Measurements from ENCODE around the gene DNMT1.

DNMT1 gene

DNA sequence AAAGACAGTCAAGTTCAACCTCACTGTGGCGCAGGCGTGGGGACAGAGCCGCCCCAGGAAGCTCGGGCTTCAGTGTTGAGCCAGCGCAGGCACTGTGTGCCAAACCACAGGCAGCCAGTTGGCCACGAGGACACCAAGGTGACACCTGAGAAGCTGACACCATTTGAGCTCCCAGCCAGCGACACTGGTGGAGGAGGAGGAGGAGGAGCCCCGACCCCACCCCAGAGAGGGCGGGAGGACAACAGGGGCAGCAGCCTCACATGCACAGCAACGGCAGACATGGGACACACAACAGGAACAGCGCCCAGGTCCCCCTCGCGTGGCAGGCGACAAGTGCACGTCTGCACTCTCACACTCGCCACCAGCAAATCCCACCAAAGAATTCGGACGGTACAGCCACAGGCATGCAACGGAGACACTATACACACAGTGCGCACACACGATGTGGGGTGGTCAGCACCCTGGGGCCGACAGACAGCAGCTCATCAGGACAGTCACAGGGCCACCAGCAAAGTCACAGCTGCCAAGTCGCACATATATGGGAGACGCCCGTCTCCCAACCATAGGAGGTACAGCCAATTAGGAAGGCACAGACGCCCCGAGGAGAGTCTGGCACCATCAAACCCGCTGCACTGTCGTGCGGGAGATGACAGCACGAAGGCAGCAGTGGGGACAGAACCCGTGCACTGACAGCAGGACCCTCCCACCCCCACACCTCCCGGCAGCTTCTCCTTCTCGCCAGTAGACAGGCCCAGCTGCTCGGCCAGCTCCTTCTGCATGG lies 78.5 kb downstream of the DNMT1 start:
- ChIA-PET CTCF (interaction anchor here (1.1 to 11.7 kb wide), 5 partner anchors 16 to 185 kb away, joined by 3 to 163 read pairs (median 5); partner anchors contain the start of gene ANGPTL6), POLR2A (interaction anchor here (0.9 to 2.3 kb wide), 3 partner anchors 9 to 155 kb away, joined by 3 to 22 read pairs (median 3); partner anchors contain the start of gene PPAN)
- no peak for DNase-seq (ENCODE audit: extremely low spot score)
- TF ChIP-seq, protein P1, sequence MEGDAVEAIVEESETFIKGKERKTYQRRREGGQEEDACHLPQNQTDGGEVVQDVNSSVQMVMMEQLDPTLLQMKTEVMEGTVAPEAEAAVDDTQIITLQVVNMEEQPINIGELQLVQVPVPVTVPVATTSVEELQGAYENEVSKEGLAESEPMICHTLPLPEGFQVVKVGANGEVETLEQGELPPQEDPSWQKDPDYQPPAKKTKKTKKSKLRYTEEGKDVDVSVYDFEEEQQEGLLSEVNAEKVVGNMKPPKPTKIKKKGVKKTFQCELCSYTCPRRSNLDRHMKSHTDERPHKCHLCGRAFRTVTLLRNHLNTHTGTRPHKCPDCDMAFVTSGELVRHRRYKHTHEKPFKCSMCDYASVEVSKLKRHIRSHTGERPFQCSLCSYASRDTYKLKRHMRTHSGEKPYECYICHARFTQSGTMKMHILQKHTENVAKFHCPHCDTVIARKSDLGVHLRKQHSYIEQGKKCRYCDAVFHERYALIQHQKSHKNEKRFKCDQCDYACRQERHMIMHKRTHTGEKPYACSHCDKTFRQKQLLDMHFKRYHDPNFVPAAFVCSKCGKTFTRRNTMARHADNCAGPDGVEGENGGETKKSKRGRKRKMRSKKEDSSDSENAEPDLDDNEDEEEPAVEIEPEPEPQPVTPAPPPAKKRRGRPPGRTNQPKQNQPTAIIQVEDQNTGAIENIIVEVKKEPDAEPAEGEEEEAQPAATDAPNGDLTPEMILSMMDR (IDR thresholded peaks at IDR 0.05; ENCODE audit: control extremely low read depth, extremely low read depth, low read depth, missing control alignments) = no peak

DNA sequence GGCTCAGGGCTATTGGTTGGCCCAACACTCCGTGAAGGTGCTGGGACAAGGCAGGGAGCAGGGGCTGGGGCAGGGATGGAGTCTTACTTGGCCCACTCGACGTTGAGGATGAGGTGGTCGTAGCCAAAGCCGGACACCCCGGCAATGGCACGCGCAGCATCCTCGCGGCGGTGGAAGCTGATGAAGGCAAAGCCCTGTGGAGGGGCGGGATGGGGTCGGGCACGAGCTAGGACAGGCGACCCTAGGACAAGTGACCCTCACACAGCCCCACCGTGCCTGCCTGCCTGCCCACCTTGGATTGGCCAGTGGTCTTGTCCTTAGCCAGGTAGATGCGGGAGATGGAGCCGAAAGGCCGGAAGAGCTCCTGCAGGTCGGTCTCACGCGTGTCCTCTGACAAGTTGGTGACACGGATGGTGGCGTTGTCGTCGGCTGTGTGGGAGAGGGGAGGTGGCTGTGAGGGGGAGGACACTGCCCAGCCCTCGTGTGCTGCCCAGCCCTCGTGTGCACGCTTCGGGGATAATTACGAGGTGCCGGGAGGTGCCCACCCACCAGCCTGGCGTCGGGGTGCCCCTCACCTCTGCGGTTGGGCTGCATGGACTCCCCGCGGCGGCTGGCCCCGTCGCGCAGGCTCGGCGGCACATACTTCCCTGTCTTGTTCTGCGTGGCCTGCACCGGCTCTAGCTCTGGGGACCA lies 79.2 kb downstream of the DNMT1 start:
- DNase-seq (ENCODE audit: extremely low spot score) = no peak
- TF ChIP-seq, protein P1 (IDR thresholded peaks at IDR 0.05; ENCODE audit: control extremely low read depth, extremely low read depth, low read depth, missing control alignments) = no peak
- CTCF ChIA-PET = interaction anchor here (1.1 to 11.7 kb wide), 4 partner anchors 15 to 185 kb away, joined by 3 to 163 read pairs (median 6); partner anchors contain the start of gene ANGPTL6
- POLR2A ChIA-PET = interaction anchor here (0.9 to 2.3 kb wide), 4 partner anchors 8 to 156 kb away, joined by 3 to 22 read pairs (median 6); partner anchors contain the start of gene PPAN

DNA sequence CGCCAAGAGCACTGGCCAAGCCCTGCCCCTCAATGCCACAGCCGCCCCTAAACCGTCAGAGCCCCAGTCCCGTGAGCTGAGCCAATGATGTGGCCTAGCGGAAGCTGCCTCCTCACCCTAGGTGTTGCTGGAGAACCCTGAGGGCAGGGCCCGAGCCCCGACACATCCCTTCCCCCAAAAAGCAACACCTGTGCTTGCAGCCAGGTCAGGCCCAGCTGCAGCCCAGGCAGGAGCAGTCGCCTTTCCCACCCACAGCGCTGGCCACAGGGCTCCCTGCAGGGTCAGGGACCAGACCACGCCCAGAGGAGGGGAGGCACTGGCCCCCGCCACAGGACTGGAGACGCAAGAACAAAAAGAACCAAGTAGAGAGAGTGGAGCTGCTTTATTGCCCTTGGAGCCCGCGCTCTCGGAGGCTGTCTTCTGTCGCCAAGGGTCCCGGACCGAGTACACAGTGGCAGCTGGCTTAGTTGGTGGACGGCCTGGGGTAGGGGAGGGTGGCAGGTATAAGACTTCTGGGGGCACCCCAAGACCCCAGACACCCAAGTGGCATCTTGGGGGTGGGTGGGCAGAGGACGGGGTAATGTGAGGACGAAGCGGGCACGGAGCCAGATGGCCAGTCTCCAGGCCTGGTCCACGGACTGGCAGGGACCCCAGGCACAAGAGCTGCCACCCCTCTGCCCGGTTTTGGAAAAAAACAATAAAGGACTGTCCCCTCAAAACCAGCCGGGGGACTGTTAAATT lies 79.9 kb downstream of the DNMT1 start:
- POLR2A ChIA-PET = interaction anchor here (0.6 to 1.9 kb wide), 3 partner anchors 9 to 314 kb away, joined by 5 to 10 read pairs (median 8); partner anchors contain the start of gene PPAN
- TF ChIP-seq, protein P1 (IDR thresholded peaks at IDR 0.05; ENCODE audit: control extremely low read depth, extremely low read depth, low read depth, missing control alignments) = no peak
- CTCF ChIA-PET = interaction anchor here (1.1 to 11.7 kb wide), 5 partner anchors 15 to 184 kb away, joined by 3 to 163 read pairs (median 8); partner anchors contain the start of gene ANGPTL6
- no peak for DNase-seq (ENCODE audit: extremely low spot score)

DNA sequence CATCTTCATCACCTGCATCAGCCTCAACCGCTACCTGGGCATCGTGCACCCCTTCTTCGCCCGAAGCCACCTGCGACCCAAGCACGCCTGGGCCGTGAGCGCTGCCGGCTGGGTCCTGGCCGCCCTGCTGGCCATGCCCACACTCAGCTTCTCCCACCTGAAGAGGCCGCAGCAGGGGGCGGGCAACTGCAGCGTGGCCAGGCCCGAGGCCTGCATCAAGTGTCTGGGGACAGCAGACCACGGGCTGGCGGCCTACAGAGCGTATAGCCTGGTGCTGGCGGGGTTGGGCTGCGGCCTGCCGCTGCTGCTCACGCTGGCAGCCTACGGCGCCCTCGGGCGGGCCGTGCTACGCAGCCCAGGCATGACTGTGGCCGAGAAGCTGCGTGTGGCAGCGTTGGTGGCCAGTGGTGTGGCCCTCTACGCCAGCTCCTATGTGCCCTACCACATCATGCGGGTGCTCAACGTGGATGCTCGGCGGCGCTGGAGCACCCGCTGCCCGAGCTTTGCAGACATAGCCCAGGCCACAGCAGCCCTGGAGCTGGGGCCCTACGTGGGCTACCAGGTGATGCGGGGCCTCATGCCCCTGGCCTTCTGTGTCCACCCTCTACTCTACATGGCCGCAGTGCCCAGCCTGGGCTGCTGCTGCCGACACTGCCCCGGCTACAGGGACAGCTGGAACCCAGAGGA lies 80.6 kb downstream of the DNMT1 start:
- CTCF ChIA-PET = interaction anchor here (1.0 to 11.7 kb wide), 11 partner anchors 14 to 183 kb away, joined by 3 to 163 read pairs (median 6); partner anchors contain the start of gene ANGPTL6
- POLR2A ChIA-PET = interaction anchor here (0.6 to 1.9 kb wide), 6 partner anchors 8 to 314 kb away, joined by 3 to 10 read pairs (median 5); partner anchors contain the start of gene PPAN
- no peak for DNase-seq (ENCODE audit: extremely low spot score)
- TF ChIP-seq, protein P1 (IDR thresholded peaks at IDR 0.05; ENCODE audit: control extremely low read depth, extremely low read depth, low read depth, missing control alignments) = no peak

DNA sequence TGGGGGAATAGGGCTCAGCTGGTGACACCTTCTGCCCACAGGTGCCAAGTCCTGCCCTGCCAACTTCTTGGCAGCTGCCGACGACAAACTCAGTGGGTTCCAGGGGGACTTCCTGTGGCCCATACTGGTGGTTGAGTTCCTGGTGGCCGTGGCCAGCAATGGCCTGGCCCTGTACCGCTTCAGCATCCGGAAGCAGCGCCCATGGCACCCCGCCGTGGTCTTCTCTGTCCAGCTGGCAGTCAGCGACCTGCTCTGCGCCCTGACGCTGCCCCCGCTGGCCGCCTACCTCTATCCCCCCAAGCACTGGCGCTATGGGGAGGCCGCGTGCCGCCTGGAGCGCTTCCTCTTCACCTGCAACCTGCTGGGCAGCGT lies 81.2 kb downstream of the DNMT1 start:
- CTCF ChIA-PET = interaction anchor here (0.5 to 11.7 kb wide), 16 partner anchors 9 to 185 kb away, joined by 3 to 163 read pairs (median 5); partner anchors contain the start of gene ANGPTL6
- POLR2A ChIA-PET = interaction anchor here (0.6 to 1.9 kb wide), 4 partner anchors 12 to 119 kb away, joined by 3 to 10 read pairs (median 4); no protein-coding TSS in a partner anchor
- DNase-seq (ENCODE audit: extremely low spot score) = no peak
- TF ChIP-seq, protein P1 (IDR thresholded peaks at IDR 0.05; ENCODE audit: control extremely low read depth, extremely low read depth, low read depth, missing control alignments) = no peak
